Endothelial cell of umbilical vein (primary cell): ENCODE data around the gene ZNF12. TPM values are rescaled to one million over a fixed set of nuclear protein-coding genes. Genes with fewer than 3 reads are reported as not detected.

Source experiments
- BruUV-seq: library from RNA; stranded (reverse); fragments of 400-500 nt; replicated peaks from 2 replicates; lab custom pipeline; 2021; lab: Mats Ljungman, UMichigan
- CTCF ChIA-PET: fragments of 300-600, 350-600 bp; sonication (Branson Sonifier 250); formaldehyde crosslinking; loops from one replicate; lab custom pipeline; 2021; ENCODE audit warnings: antibody characterized with exemption, inconsistent platforms; lab: Charles Lee
- POLR2A ChIA-PET: fragments of 300-600, 350-600 bp; sonication (Branson Sonifier 250); formaldehyde crosslinking; loops from one replicate; lab custom pipeline; 2021; ENCODE audit warnings: antibody characterized with exemption, inconsistent platforms; lab: Charles Lee
- DNase-seq: peaks from one replicate; pipeline ENCODE4 v3.0.0-alpha.2; 2011; ENCODE audit warnings: low read depth, low spot score
- FAIRE-seq: peaks from 2 replicates; lab custom pipeline; 2011; peaks lifted over from hg19 to GRCh38; lab: Jason Lieb, UNC
- H2AFZ ChIP-seq: 2 replicates; pipeline ENCODE4 v1.6.0; 2012; ENCODE audit warnings: low read depth, low read length, control low read depth, inconsistent platforms
- H3K27ac ChIP-seq: 2 replicates; pipeline ENCODE4 v1.5.1; 2011; ENCODE audit warnings: low read depth, mild to moderate bottlenecking, control low read depth, low read length, moderate library complexity; ENCODE audit not compliant: insufficient read depth
- H3K27me3 ChIP-seq, 2 experiments: 2 replicates each; pipeline versions ENCODE4 v1.6.0 to v1.6.1; 2011; ENCODE audit warnings: low read length in 2 of 2, mixed read lengths in 1 of 2; ENCODE audit not compliant: control insufficient read depth in 2 of 2, insufficient read depth in 2 of 2
- H3K36me3 ChIP-seq, 2 experiments: 2 replicates in 1 of 2; 3 replicates in 1 of 2; pipeline ENCODE4 v1.5.1; 2011; ENCODE audit warnings: low read length in 2 of 2, mild to moderate bottlenecking in 1 of 2, moderate library complexity in 1 of 2; ENCODE audit not compliant: control insufficient read depth in 2 of 2, insufficient read depth in 2 of 2; ENCODE audit errors: extremely low read depth in 1 of 2
- H3K4me1 ChIP-seq: 3 replicates; pipeline ENCODE4 v1.5.1; 2011; ENCODE audit warnings: mild to moderate bottlenecking, low read length; ENCODE audit not compliant: control insufficient read depth, insufficient read depth; ENCODE audit errors: extremely low read depth
- H3K4me2 ChIP-seq: 2 replicates; pipeline ENCODE4 v1.6.1; 2011; ENCODE audit warnings: low read length, control low read depth, mixed read lengths; ENCODE audit not compliant: insufficient read depth
- H3K4me3 ChIP-seq, 3 experiments: fragments of 200-600 bp in 1 of 3; sonication (generic), shearing (Covaris generic) in 1 of 3; replicated peaks in 1 of 3; 2 replicates each; pipeline ENCODE4 v1.5.1; 2011 to 2016; ENCODE audit warnings: control low read depth in 3 of 3, low read length in 3 of 3, mild to moderate bottlenecking in 2 of 3, inconsistent platforms in 1 of 3, low read depth in 1 of 3, moderate library complexity in 1 of 3; ENCODE audit not compliant: insufficient read depth in 1 of 3
- H3K79me2 ChIP-seq: 2 replicates; pipeline ENCODE4 v1.6.0; 2012; ENCODE audit warnings: low read length, inconsistent platforms; ENCODE audit not compliant: control insufficient read depth, insufficient read depth
- H3K9ac ChIP-seq: replicated peaks from 2 replicates; pipeline ENCODE3; 2011; ENCODE audit warnings: low read length, control low read depth; ENCODE audit not compliant: insufficient read depth; ENCODE audit errors: extremely low read depth
- H3K9me1 ChIP-seq: replicated peaks from 3 replicates; pipeline ENCODE4 v1.6.0; 2011; ENCODE audit warnings: mild to moderate bottlenecking, low read length; ENCODE audit not compliant: control insufficient read depth, insufficient read depth; ENCODE audit errors: extremely low read depth
- H3K9me3 ChIP-seq: replicated peaks from 2 replicates; pipeline ENCODE4 v1.5.1; 2012; ENCODE audit warnings: low read length, inconsistent platforms; ENCODE audit not compliant: control insufficient read depth, insufficient read depth
- H4K20me1 ChIP-seq: replicated peaks from 2 replicates; pipeline ENCODE3; 2011; ENCODE audit warnings: mild to moderate bottlenecking, low read length; ENCODE audit not compliant: control insufficient read depth, insufficient read depth; ENCODE audit errors: extremely low read depth
- EZH2 ChIP-seq: IDR thresholded peaks from 2 replicates; pipeline ENCODE4 v1.6.1; 2012; ENCODE audit warnings: borderline replicate concordance, low read depth, mild to moderate bottlenecking, moderate library complexity, low read length, inconsistent platforms; ENCODE audit not compliant: severe bottlenecking
- FOS ChIP-seq: IDR thresholded peaks from 2 replicates; pipeline ENCODE4 v1.6.1; 2011; ENCODE audit warnings: mild to moderate bottlenecking, low read length, moderate library complexity, borderline replicate concordance; ENCODE audit not compliant: insufficient read depth
- GATA2 ChIP-seq: IDR thresholded peaks from 2 replicates; pipeline ENCODE4 v1.7.0; 2011; ENCODE audit warnings: low read depth, mild to moderate bottlenecking, moderate library complexity, mixed read lengths, low read length; ENCODE audit not compliant: insufficient read length, insufficient read depth
- JUN ChIP-seq: IDR thresholded peaks from 2 replicates; pipeline ENCODE4 v1.6.1; 2011; ENCODE audit warnings: borderline replicate concordance, low read depth; ENCODE audit not compliant: insufficient read length, insufficient read depth
- POLR2A ChIP-seq: IDR thresholded peaks from 2 replicates; pipeline ENCODE4 v1.6.1; 2012; ENCODE audit warnings: low read depth, mild to moderate bottlenecking, control low read depth, low read length
- POLR2AphosphoS5 ChIP-seq: IDR thresholded peaks from 2 replicates; pipeline ENCODE4 v1.6.1; 2012; ENCODE audit warnings: low read depth, mild to moderate bottlenecking, control low read depth, low read length, moderate library complexity; ENCODE audit not compliant: insufficient read depth
- dilution Hi-C: fragments of 300-500 bp; cut with MboI; formaldehyde crosslinking; loops from one replicate; pipeline ENCODE4 v1.15.0; 2019; ENCODE audit warnings: low sequenced_read_pairs; ENCODE audit not compliant: extremely low pct_ligation_motif_present
- intact Hi-C: fragments of 100-400 bp; cut with micrococcal nuclease; formaldehyde crosslinking; loops from one replicate; pipeline ENCODE4 v1.10.0; 2022
- polyA plus RNA-seq, 4 experiments: library from polyadenylated mRNA; depleted of rRNA in 3 of 4; stranded (reverse) in 3 of 4; unstranded in 1 of 4; fragments of >200 nt; gene quantifications; 2 replicates each; pipeline versions ENCODE4 v1.2.1 to v1.2.3, GENCODE V29; 2011 to 2012; ENCODE audit warnings: missing spikeins in 1 of 4
- total RNA-seq: library from RNA; stranded (reverse); gene quantifications from 2 replicates; pipeline ENCODE4 v1.2.3, GENCODE V29; 2021
- TF ChIP-seq, protein P1 (sequence below): IDR thresholded peaks from 2 replicates; pipeline ENCODE4 v1.6.1; 2011; ENCODE audit not compliant: insufficient read depth, insufficient read length
- TF ChIP-seq, protein P2 (sequence below), 2 donors: IDR thresholded peaks; 1 replicate in 1 of 2; 2 replicates in 1 of 2; pipeline ENCODE4 v1.5.1; 2011; ENCODE audit warnings: low read length in 2 of 2, mild to moderate bottlenecking in 2 of 2, moderate library complexity in 2 of 2, control low read depth in 1 of 2, inconsistent platforms in 1 of 2, low read depth in 1 of 2; ENCODE audit not compliant: insufficient read depth in 1 of 2; ENCODE audit errors: extremely low read depth in 1 of 2

ZNF12 gene
- total and polyA plus RNA-seq, 2 donors (not counting 3 experiments of a cell fraction or from before 2014, with no cell fraction given), result 5.0 to 13.4 TPM

GRCh38 chr7:6651851-6652445 is 54.8 kb downstream of the ZNF12 start:
- Histone ChIP-seq H3K9me1 (no peaks in the 10 kb centered on the region), H3K36me3 (peaks cover 0 to 14% of the 10 kb centered on the region in 2 experiments), H3K9ac (no peak overlapping the region), H3K79me2 (no peaks in the 10 kb centered on the region), H3K27ac (no peak overlapping the region), H4K20me1 (no peaks in the 10 kb centered on the region), H3K9me3 (no peaks in the 10 kb centered on the region), H3K4me1 (no peaks in the 10 kb centered on the region), H2AFZ (no peak overlapping the region), H3K4me3 (no peak overlapping the region), H3K27me3 (no peaks in the 10 kb centered on the region), H3K4me2 (no peak overlapping the region)
- no peak for FAIRE-seq
- no peak for DNase-seq
- dilution Hi-C loops, result no loop called here
- BruUV-seq, result no TSS peak
- ChIA-PET POLR2A (no interaction called here), CTCF (no interaction called here)
- intact Hi-C loops, result no loop called here
- TF ChIP-seq, protein P1, sequence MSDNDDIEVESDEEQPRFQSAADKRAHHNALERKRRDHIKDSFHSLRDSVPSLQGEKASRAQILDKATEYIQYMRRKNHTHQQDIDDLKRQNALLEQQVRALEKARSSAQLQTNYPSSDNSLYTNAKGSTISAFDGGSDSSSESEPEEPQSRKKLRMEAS, result no peak
- TF ChIP-seq FOS, result no peak
- TF ChIP-seq, protein P2, sequence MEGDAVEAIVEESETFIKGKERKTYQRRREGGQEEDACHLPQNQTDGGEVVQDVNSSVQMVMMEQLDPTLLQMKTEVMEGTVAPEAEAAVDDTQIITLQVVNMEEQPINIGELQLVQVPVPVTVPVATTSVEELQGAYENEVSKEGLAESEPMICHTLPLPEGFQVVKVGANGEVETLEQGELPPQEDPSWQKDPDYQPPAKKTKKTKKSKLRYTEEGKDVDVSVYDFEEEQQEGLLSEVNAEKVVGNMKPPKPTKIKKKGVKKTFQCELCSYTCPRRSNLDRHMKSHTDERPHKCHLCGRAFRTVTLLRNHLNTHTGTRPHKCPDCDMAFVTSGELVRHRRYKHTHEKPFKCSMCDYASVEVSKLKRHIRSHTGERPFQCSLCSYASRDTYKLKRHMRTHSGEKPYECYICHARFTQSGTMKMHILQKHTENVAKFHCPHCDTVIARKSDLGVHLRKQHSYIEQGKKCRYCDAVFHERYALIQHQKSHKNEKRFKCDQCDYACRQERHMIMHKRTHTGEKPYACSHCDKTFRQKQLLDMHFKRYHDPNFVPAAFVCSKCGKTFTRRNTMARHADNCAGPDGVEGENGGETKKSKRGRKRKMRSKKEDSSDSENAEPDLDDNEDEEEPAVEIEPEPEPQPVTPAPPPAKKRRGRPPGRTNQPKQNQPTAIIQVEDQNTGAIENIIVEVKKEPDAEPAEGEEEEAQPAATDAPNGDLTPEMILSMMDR (IDR thresholded peaks at IDR 0.05; ENCODE audit: extremely low read depth in 1 of 2, insufficient read depth in 1 of 2, low read depth in 1 of 2, low read length in 2 of 2), result no peak
- TF ChIP-seq JUN, result no peak
- no peak for TF ChIP-seq POLR2A
- no peak for TF ChIP-seq GATA2
- TF ChIP-seq EZH2, result no peak
- TF ChIP-seq POLR2AphosphoS5, result no peak
